ENCODE data around the gene PLPP3. TPM values are rescaled to one million over a fixed set of nuclear protein-coding genes. Genes with fewer than 3 reads are reported as not detected.

The PLPP3 gene
- total RNA-seq, 2 donors from 2014 or later = 83.1 to 94.1 TPM

DNA sequence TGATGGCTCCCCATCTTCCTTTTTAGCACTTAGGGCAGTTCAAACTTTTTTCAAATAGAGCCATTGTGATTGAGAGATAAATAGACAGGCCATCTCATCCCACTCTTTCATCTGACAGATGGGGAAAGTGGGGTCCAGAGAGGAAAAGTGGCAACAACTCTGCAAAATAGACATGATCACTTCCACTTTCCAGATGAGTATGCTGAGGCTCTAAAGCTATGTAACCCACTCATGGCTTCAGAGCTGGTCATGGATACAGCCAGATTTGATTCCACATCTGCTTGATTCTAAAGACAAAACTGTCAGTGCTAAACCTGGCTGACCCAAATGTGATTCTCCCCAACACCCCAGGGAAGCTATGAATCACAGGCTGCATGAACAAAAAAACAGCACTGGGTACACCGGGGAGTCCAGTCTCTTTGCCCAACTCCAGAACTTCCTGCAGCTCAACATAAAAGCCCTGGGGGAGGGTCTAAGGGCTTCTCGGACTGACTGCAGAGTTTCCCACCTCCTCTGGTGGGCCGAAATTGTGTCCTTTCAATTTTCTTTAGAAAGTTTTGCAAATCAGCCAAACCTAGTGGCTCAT lies 59.3 kb downstream of the PLPP3 start:
- TF ChIP-seq, protein P1, sequence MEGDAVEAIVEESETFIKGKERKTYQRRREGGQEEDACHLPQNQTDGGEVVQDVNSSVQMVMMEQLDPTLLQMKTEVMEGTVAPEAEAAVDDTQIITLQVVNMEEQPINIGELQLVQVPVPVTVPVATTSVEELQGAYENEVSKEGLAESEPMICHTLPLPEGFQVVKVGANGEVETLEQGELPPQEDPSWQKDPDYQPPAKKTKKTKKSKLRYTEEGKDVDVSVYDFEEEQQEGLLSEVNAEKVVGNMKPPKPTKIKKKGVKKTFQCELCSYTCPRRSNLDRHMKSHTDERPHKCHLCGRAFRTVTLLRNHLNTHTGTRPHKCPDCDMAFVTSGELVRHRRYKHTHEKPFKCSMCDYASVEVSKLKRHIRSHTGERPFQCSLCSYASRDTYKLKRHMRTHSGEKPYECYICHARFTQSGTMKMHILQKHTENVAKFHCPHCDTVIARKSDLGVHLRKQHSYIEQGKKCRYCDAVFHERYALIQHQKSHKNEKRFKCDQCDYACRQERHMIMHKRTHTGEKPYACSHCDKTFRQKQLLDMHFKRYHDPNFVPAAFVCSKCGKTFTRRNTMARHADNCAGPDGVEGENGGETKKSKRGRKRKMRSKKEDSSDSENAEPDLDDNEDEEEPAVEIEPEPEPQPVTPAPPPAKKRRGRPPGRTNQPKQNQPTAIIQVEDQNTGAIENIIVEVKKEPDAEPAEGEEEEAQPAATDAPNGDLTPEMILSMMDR (IDR thresholded peaks at IDR 0.05) = no peak
- Histone ChIP-seq H3K36me3 (peaks cover 53% of the 10 kb centered on the region), H3K27ac (no peak overlapping the region), H3K27me3 (no peaks in the 10 kb centered on the region), H3K9me3 (no peaks in the 10 kb centered on the region), H3K4me3 (no peak overlapping the region), H3K4me1 (peaks cover 0 to 41% of the 10 kb centered on the region in 2 donors)
- no peak for DNase-seq (ENCODE audit: low spot score)

DNA sequence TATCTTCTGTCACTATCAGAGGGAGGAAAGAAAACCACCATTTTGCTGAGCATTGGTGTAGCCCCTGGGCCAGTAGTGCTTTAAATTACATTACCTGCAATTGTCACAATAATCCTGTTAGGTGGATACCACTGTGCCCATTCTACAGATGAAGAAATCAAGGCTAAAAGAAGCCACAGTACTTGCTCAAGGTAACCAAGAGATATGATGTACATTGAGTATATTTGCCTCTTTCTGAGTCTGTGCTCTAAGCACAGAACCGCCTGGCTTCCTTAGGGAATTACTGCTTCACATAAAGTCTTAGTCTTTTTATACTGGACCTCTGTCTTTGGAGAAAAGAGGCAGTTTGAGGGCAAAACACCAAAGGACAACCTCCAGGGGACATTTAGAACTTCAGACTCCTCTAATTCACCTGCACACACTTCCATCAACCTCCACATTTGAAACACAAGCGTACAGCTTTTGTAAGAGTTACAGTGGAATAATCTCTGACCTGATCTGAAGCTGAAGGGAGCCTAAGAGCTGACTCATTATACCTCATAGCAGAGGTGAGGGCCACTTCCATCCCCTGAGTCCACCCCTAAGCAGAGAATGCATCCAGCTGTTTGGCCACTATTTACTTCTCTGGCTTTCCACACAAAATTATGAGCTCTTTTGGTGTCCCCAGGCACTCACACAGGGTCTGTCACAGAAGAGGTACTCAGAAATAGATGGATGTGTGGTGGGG lies 61.8 kb downstream of the PLPP3 start:
- H3K36me3 ChIP-seq = peaks cover 33% of the 10 kb centered on the region

DNA sequence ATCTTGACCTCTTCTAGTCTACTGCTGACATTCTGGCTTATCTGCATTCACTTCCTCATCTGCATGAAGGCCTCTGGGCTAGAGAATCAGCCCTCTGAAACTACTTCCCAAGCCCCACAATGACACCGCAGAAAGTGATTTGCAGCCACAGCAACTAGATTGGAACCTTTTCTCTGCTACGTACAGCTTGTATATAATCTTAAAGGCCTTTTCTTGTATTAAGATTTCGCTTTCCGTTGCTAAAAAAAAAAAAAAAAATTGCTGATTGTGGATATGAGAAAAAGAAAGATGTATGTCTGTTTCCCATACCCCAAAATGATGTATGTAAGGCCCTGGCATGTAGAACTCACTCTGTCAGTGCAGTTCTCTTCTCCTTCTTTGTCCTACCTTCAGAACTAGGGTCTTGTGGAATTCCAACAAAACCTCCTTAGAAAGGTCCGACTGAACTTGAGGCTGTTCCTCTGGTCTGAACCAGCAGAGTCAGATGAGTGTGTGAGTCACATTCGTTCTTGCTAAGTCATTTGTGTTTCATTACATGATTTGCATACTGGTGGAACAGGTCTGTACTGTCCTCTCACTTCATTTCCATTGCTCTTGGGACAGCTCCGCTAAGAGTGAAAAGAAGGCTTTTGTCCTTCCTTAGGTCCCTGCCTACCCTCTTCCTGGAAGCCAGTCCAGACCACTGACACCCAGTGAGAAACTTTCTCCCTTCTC lies 62.7 kb downstream of the PLPP3 start:
- Histone ChIP-seq H3K27me3 (no peaks in the 10 kb centered on the region), H3K4me1 (peaks cover 0 to 53% of the 10 kb centered on the region in 2 donors), H3K36me3 (peaks cover 32% of the 10 kb centered on the region), H3K27ac (peak overlapping the region; percentile 46 to 59), H3K4me3 (no peak overlapping the region), H3K9me3 (no peaks in the 10 kb centered on the region)
- no peak for DNase-seq (ENCODE audit: low spot score)
- TF ChIP-seq, protein P1 (IDR thresholded peaks at IDR 0.05) = no peak

More for the DNA sequence above, 61.8 kb downstream of the PLPP3 start:
- no peak for DNase-seq (ENCODE audit: low spot score)
- Histone ChIP-seq H3K4me3 (no peak overlapping the region), H3K27me3 (no peaks in the 10 kb centered on the region), H3K4me1 (peaks cover 0 to 53% of the 10 kb centered on the region in 2 donors), H3K9me3 (no peaks in the 10 kb centered on the region), H3K27ac (peak overlapping the region; percentile 46 to 59)
- TF ChIP-seq, protein P1 (IDR thresholded peaks at IDR 0.05) = no peak

DNA sequence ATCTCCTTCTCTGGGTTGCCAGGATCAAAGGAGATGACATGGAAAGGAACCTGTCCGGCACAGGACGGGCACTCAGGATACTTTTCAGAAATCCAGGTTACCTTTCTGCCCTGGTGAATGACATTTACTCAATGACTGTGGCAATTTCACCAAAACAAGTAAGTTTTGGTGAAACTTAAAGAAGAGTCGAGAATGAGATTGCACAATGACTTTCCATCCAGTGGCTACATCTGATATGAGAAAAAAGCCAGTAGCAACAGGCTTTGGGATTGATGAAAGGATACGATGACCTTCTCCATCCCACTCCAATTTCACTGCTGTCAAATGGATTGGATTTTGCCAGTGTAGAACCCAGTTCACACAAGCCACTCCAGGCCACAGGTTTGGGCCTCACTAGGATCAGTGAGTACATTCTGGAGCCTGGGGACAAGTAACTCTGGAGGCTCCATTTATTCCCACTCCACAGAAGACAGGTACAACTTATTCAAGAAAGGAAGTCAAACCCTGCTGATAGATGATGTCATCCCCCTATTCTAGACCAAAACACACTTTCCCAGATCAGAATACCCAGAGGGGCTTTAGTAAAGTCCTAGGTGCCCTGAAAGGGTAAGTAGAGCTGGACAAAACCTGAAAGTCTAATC lies 63.3 kb downstream of the PLPP3 start:
- TF ChIP-seq, protein P1 (IDR thresholded peaks at IDR 0.05) = no peak
- Histone ChIP-seq H3K27ac (peak overlapping the region; percentile 46 to 59), H3K4me3 (no peak overlapping the region), H3K36me3 (peaks cover 34% of the 10 kb centered on the region), H3K4me1 (peaks cover 0 to 56% of the 10 kb centered on the region in 2 donors), H3K27me3 (no peaks in the 10 kb centered on the region), H3K9me3 (no peaks in the 10 kb centered on the region)
- no peak for DNase-seq (ENCODE audit: low spot score)

DNA sequence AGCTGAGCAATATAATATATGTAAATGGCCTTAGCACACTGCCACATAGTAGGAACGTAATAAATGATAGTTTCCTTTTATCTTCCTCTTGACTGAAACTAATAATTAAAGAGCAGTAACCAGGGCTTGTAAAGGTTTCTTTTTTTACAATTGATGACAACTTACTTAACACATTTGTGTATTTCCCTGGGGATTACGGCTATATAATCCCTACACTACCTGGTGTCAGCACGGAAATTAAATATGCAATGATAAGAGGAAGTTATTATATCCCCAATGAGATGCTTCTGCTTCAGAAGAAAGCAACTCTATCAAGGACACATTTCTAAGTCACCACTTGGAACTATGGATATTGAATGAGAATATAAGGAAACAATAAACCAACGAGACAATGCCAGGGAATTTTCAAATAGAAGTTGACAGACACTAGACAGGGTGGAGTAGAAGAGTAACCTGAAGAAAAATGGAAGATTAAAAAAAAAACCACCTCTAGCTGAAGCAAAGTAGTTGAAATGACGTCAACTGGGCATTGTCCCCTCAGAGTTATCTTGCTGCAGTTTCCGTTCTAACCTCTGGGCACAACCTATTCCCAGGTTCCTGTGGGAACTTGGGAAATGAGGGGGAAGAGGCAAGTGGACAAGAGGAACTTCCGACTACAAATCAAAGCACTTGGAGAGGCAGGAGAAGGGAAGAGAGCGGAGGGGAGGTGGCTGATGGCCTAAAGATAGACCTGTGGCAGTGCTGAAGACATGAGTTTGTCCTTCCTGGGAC lies 66.5 kb downstream of the PLPP3 start:
- Histone ChIP-seq H3K4me3 (no peak overlapping the region), H3K9me3 (no peaks in the 10 kb centered on the region), H3K27ac (peak overlapping the region in 1 of 2 donors; percentile 59), H3K27me3 (no peaks in the 10 kb centered on the region), H3K36me3 (peaks cover 38% of the 10 kb centered on the region), H3K4me1 (peaks cover 0 to 87% of the 10 kb centered on the region in 2 donors)
- no peak for DNase-seq (ENCODE audit: low spot score)
- TF ChIP-seq, protein P1 (IDR thresholded peaks at IDR 0.05) = no peak

Data from right atrium auricular region (tissue), 2 donors.